ENCODE measurements around the gene LENG9. TPM values are rescaled to one million over a fixed set of nuclear protein-coding genes. Genes with fewer than 3 reads are reported as not detected.

LENG9 gene
- total RNA-seq, 1 donor from 2014 or later: 1.7 TPM

DNA sequence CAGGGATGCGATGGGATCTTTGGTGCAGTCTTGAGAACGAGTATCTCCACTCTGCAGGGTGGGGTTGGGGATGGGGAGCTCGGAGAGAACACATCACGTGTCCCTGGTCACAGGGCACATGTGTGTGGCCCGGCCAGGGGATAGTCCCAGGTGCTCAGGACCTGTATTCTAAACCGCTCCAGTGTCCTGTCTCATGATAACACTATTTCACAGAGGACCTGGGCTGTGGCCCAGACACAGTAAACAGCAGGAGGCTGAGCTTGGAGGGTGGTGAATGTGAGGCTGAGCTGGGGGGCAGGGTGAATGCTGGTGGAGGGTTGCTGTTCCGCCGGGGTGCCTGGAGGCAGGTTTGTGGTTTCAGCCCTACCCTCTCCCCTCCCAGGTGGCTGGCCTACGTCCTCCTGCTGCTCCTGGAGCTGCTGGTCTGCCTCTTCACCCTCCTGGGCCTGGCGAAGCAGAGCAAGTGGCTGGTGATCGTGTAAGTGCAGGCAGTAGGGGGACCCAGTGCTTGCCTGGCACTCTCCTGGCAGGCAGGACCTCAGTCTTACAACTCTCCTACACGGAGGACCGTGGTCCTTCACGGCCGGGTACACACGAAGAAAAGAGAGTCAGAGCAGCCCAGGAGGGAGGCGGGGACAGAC, 37.2 kb downstream of the LENG9 start:
- no peak overlapping the region for H3K4me3 ChIP-seq
- TF ChIP-seq, protein P1, sequence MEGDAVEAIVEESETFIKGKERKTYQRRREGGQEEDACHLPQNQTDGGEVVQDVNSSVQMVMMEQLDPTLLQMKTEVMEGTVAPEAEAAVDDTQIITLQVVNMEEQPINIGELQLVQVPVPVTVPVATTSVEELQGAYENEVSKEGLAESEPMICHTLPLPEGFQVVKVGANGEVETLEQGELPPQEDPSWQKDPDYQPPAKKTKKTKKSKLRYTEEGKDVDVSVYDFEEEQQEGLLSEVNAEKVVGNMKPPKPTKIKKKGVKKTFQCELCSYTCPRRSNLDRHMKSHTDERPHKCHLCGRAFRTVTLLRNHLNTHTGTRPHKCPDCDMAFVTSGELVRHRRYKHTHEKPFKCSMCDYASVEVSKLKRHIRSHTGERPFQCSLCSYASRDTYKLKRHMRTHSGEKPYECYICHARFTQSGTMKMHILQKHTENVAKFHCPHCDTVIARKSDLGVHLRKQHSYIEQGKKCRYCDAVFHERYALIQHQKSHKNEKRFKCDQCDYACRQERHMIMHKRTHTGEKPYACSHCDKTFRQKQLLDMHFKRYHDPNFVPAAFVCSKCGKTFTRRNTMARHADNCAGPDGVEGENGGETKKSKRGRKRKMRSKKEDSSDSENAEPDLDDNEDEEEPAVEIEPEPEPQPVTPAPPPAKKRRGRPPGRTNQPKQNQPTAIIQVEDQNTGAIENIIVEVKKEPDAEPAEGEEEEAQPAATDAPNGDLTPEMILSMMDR (IDR thresholded peaks at IDR 0.05; ENCODE audit: borderline replicate concordance): no peak
- H3K36me3 ChIP-seq: no peaks in the 10 kb centered on the region
- peaks cover 94% of the 10 kb centered on the region for H3K27me3 ChIP-seq (ENCODE audit: low read depth)
- peaks cover 18% of the 10 kb centered on the region for H3K4me1 ChIP-seq
- H3K27ac ChIP-seq (replicated peaks): no peak overlapping the region
- intact Hi-C loops (cut with micrococcal nuclease): no loop called here
- H3K9me3 ChIP-seq (replicated peaks): no peaks in the 10 kb centered on the region
- DNase-seq: no peak

- no peak for DNase-seq
- Histone ChIP-seq H3K27ac (replicated peaks) (no peak overlapping the region), H3K4me3 (no peak overlapping the region), H3K36me3 (no peaks in the 10 kb centered on the region), H3K27me3 (ENCODE audit: low read depth) (peaks cover 94% of the 10 kb centered on the region), H3K4me1 (peaks cover 17% of the 10 kb centered on the region), H3K9me3 (replicated peaks) (no peaks in the 10 kb centered on the region)
- TF ChIP-seq, protein P1 (IDR thresholded peaks at IDR 0.05; ENCODE audit: borderline replicate concordance): no peak
- intact Hi-C loops (cut with micrococcal nuclease): no loop called here
These were observed 38.2 kb downstream of the LENG9 start for GRCh38 chr19:54425382-54425723.

DNA sequence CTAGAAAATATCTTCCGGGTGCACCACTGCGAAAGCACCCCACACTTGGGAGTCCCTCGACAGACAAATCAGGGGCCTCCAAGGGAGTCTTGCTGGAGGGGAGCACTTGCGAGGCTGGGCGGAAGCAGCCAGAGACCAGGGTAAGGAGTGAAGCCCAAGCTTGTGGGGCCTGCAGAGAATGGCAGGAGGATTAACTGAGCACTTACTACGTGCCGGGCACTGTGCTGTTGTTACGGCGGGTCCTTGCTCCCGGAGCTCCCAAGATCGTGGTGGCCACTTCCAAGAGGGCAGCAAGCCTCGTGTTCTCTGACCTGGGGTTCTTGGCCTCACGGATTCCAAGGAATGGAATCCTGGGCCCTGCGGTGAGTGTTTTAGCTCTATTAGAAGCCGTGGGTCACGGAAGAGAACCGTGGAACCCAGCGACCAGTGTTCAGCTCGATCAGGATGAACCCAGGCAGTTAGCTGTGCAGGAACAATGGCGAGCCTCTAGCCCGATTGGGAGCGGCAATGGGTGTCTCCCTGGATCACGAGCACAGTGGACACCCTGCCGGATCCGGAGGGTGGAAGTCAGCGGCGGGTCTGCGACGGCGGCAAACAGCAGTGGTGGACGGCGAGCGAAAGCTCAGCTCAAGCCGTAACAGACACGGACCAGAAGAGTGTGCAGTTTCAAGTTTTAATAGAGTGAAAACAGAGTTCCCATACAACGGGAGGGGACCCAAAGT, 38.8 kb downstream of the LENG9 start:
- Histone ChIP-seq H3K27ac (replicated peaks) (no peak overlapping the region), H3K36me3 (no peaks in the 10 kb centered on the region), H3K4me3 (no peak overlapping the region), H3K27me3 (ENCODE audit: low read depth) (peaks cover 94% of the 10 kb centered on the region), H3K4me1 (peaks cover 16% of the 10 kb centered on the region), H3K9me3 (replicated peaks) (no peaks in the 10 kb centered on the region)
- TF ChIP-seq, protein P1 (IDR thresholded peaks at IDR 0.05; ENCODE audit: borderline replicate concordance): no peak
- DNase-seq: no peak
- intact Hi-C loops (cut with micrococcal nuclease): no loop called here

DNA sequence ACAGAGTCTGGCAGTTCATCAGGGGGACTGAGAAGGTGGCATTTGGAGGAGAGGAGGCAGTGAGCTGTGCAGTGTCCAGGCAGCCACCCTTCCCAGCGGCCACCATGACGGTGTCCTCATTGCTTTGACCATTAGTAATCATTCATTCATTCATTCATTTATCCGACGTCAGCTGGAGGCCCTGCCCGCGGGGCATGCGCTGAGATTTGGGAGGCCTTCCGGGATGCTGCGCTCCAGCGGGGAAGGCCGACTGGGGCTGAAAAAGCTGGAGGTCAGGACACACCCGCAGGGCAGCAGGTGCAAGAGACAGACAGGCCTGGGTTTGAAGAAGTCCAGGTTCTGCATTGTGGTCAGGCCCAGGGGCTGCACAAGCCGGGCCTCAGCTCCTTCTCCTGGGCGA, 39.4 kb downstream of the LENG9 start:
- Histone ChIP-seq H3K4me1 (peaks cover 14% of the 10 kb centered on the region), H3K4me3 (no peak overlapping the region), H3K27me3 (ENCODE audit: low read depth) (peaks cover 94% of the 10 kb centered on the region), H3K9me3 (replicated peaks) (no peaks in the 10 kb centered on the region), H3K27ac (replicated peaks) (no peak overlapping the region), H3K36me3 (no peaks in the 10 kb centered on the region)
- intact Hi-C loops (cut with micrococcal nuclease): no loop called here
- no peak for DNase-seq
- TF ChIP-seq, protein P1 (IDR thresholded peaks at IDR 0.05; ENCODE audit: borderline replicate concordance): no peak

DNA sequence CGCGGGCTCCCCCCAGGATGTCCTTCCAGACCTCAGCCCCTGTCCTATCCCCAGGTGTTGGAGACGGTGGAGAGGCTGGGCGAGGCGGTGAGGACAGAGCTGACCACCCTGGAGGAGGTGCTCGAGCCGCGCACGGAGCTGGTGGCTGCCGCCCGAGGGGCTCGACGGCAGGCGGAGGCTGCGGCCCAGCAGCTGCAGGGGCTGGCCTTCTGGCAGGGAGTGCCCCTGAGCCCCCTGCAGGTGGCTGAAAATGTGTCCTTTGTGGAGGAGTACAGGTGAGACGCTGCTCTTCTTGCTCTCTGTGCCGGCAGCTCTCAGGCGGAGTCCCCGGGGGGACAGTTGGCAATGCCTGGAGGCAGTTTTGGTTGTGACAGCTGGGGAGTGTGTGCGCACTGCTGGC, 41.4 kb downstream of the LENG9 start:
- no peak for DNase-seq
- no peak overlapping the region for H3K27ac ChIP-seq (replicated peaks)

More for the DNA sequence above, 41.4 kb downstream of the LENG9 start:
- intact Hi-C loops (cut with micrococcal nuclease): no loop called here
- Histone ChIP-seq H3K4me3 (no peak overlapping the region), H3K36me3 (no peaks in the 10 kb centered on the region), H3K4me1 (peaks cover 28% of the 10 kb centered on the region), H3K27me3 (ENCODE audit: low read depth) (peaks cover 97% of the 10 kb centered on the region), H3K9me3 (replicated peaks) (no peaks in the 10 kb centered on the region)
- TF ChIP-seq, protein P1 (IDR thresholded peaks at IDR 0.05; ENCODE audit: borderline replicate concordance): no peak
